BE2C (cell line): Measurements from ENCODE around the gene MAN1B1.

ENCODE experiments used
- DNase-seq: peaks from one replicate; pipeline ENCODE4 v3.0.0-alpha.2; 2020
- H3K27me3 ChIP-seq: fragments of 250-450 bp; sonication (Bioruptor Pico); 2 replicates; pipeline ENCODE4 v1.5.1; 2020; ENCODE audit warnings: mild to moderate bottlenecking
- H3K36me3 ChIP-seq: fragments of 250-450 bp; sonication (Bioruptor Pico); 2 replicates; pipeline ENCODE4 v1.5.1; 2020; ENCODE audit warnings: mild to moderate bottlenecking
- H3K4me1 ChIP-seq: fragments of 250-450 bp; sonication (Bioruptor Pico); 2 replicates; pipeline ENCODE4 v1.5.1; 2020
- H3K4me3 ChIP-seq: 2 replicates; pipeline ENCODE4 v1.5.1; 2011; ENCODE audit warnings: low read depth, low read length
- H3K9me3 ChIP-seq: fragments of 250-450 bp; sonication (Bioruptor Pico); 2 replicates; pipeline ENCODE4 v1.5.1; 2020
- TF ChIP-seq, protein P1 (sequence below): IDR thresholded peaks from 2 replicates; pipeline ENCODE4 v1.5.1; 2012; ENCODE audit warnings: mild to moderate bottlenecking, low read depth, low read length

MAN1B1 gene

DNA sequence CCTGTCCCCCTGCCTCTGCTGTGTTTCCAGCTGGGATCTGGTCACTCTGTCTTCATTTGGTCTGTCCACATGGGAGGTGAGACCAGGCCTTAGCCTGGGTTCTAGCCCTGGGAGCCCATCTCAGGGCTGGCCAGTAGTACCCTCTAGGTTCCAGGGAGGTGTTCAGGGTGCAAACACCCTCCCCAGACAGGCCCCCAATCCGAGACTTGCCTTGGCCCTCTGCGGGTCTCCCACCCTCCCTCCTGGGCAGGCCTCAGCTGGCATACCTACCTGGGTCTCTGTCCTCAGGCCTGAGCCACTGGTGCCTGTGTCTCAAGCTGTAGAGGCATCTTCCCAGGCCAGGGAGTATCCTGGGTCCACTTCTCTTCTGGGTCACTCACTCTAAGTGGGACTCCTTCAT is 15.5 kb upstream of the MAN1B1 start:
- Histone ChIP-seq H3K9me3 (no peaks in the 10 kb centered on the region), H3K36me3 (peaks cover 10% of the 10 kb centered on the region), H3K4me3 (peak overlapping the region; percentile 74), H3K4me1 (peaks cover 20% of the 10 kb centered on the region), H3K27me3 (no peaks in the 10 kb centered on the region)
- no peak for DNase-seq
- TF ChIP-seq, protein P1, sequence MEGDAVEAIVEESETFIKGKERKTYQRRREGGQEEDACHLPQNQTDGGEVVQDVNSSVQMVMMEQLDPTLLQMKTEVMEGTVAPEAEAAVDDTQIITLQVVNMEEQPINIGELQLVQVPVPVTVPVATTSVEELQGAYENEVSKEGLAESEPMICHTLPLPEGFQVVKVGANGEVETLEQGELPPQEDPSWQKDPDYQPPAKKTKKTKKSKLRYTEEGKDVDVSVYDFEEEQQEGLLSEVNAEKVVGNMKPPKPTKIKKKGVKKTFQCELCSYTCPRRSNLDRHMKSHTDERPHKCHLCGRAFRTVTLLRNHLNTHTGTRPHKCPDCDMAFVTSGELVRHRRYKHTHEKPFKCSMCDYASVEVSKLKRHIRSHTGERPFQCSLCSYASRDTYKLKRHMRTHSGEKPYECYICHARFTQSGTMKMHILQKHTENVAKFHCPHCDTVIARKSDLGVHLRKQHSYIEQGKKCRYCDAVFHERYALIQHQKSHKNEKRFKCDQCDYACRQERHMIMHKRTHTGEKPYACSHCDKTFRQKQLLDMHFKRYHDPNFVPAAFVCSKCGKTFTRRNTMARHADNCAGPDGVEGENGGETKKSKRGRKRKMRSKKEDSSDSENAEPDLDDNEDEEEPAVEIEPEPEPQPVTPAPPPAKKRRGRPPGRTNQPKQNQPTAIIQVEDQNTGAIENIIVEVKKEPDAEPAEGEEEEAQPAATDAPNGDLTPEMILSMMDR, result no peak

DNA sequence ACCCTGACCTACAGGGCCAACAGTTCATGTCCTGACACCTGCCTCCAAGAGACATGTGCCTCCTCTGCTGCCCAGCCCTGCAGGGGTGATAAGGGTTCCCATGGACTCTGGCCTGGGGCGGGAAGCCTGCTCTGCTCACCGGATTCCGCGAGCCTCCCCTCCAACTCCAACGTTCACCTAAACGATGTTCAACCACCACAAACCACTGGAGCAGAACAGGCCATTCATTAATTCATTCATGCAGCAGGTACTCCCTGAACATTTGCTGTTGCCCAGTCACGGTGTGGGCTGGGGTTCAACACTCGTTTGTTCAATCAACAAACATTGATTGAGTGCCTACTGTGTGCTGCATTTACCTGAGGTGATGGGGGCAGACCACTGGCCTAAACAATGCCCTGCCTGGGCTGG is 12.8 kb upstream of the MAN1B1 start:
- no peaks in the 10 kb centered on the region for H3K9me3 ChIP-seq
- no peak overlapping the region for H3K4me3 ChIP-seq
- H3K4me1 ChIP-seq, result peaks cover 21% of the 10 kb centered on the region
- H3K36me3 ChIP-seq, result peaks cover 7% of the 10 kb centered on the region
- H3K27me3 ChIP-seq, result no peaks in the 10 kb centered on the region
- TF ChIP-seq, protein P1, result no peak
- DNase-seq, result no peak

DNA sequence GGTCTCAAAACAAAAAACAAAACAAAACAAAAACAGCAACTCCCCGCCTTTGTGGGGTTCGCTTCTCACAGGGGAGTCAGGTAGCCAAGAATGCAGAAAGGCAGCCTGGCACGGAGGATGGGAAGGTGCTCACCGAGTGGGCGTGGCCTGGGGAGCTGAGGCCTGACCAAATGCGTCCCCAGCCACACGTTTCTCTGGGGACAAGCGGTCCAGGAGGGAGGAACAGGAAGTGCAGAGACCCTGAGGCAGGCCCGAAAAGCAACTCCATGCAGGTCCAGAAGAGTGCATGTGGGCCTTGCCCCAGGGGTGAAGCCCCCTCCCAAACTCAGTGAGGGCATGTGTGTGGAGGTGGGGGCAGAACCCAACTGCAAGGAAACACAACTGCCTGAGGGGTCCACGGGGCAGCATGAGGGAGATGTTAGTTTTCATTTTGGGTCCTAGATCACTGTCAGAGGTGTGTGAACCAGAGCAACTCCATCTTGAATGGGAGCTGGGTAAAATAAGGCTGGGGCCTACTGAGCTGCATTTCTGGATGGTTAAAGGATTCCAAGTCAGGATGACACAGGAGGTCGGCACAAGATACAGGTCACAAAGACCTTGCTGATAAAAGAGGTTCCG is 12.0 kb upstream of the MAN1B1 start:
- TF ChIP-seq, protein P1, result no peak
- Histone ChIP-seq H3K9me3 (no peaks in the 10 kb centered on the region), H3K27me3 (no peaks in the 10 kb centered on the region), H3K36me3 (peaks cover 15% of the 10 kb centered on the region), H3K4me3 (no peak overlapping the region), H3K4me1 (peaks cover 21% of the 10 kb centered on the region)
- DNase-seq, result no peak

- Histone ChIP-seq H3K4me3 (no peak overlapping the region), H3K27me3 (no peaks in the 10 kb centered on the region), H3K9me3 (no peaks in the 10 kb centered on the region), H3K36me3 (peaks cover 21% of the 10 kb centered on the region), H3K4me1 (peaks cover 21% of the 10 kb centered on the region)
- no peak for DNase-seq
- TF ChIP-seq, protein P1, result no peak
Measured at GRCh38 chr9:137075275-137075775, 11.5 kb upstream of the MAN1B1 start.

- DNase-seq, result no peak
- peak overlapping the region; percentile 33; the same call in 1 of the 2 replicates for H3K4me3 ChIP-seq
- peaks cover 11% of the 10 kb centered on the region for H3K4me1 ChIP-seq
- no peaks in the 10 kb centered on the region for H3K9me3 ChIP-seq
- peaks cover 29% of the 10 kb centered on the region for H3K36me3 ChIP-seq
- H3K27me3 ChIP-seq, result no peaks in the 10 kb centered on the region
- TF ChIP-seq, protein P1, result no peak
Measured at GRCh38 chr9:137076636-137077009, 10.2 kb upstream of the MAN1B1 start.

DNA sequence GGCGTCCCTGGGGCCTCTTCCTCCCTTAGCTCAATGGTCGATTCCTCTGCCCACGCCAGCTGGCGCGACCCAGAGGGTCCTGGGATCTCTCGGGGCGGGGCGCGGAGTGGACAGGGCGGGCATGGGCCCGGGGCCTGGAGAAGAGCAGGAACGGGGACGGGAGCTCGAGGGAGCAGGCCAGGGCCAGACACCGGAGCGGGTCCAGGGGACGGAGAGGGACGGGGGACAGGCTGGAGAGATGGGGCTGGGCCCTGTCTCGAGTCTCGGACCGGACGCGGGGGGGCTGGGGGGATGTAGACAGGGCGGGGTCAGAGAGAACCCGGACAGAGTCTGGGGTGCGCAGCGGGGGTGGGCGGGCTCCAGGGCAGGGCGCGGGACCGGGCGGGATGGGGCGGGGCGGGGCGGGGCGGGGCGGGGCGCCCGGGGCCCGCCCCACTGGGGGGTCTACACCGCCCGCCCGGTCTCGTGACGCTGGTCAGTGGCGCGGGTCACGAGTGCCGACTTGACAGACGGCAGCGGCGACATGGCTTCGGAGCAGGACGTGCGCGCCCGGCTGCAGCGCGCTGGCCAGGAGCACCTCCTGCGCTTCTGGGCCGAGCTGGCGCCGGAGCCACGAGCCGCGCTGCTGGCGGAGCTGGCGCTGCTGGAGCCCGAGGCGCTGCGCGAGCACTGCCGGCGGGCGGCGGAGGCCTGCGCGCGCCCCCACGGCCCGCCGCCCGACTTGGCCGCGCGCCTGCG is 9.6 kb upstream of the MAN1B1 start, which contains the start of gene UAP1L1:
Gene UAP1L1 (plus strand): TSS at position 508 of the 738 bp plus-strand sequence. CDS start 16 bp downstream, at position 524.
- Histone ChIP-seq H3K4me3 (peak within 1 kb of the TSS; percentile 71), H3K36me3 (peaks cover 34% of the 10 kb centered on the region), H3K27me3 (no peaks in the 10 kb centered on the region), H3K9me3 (no peaks in the 10 kb centered on the region), H3K4me1 (peaks cover 8% of the 10 kb centered on the region)
- TF ChIP-seq, protein P1, result no peak
- peak; percentile 80 for DNase-seq
